Ishikawa (cell line): ENCODE results near the gene SNRK.

Experiments used
- CEBPB ChIP-seq: IDR thresholded peaks from 2 replicates; pipeline ENCODE4 v1.6.1; 2012
- CREB1 ChIP-seq: IDR thresholded peaks from 2 replicates; pipeline ENCODE4 v1.6.1; 2012; ENCODE audit warnings: low read depth
- EGR1 ChIP-seq: IDR thresholded peaks from 2 replicates; pipeline ENCODE4 v1.6.1; 2012
- EP300 ChIP-seq: IDR thresholded peaks from 2 replicates; pipeline ENCODE4 v1.6.1; 2012; ENCODE audit warnings: borderline replicate concordance
- FOXM1 ChIP-seq: IDR thresholded peaks from 2 replicates; pipeline ENCODE4 v1.6.1; 2012; ENCODE audit warnings: low read depth, borderline replicate concordance
- NFIC ChIP-seq: IDR thresholded peaks from 2 replicates; pipeline ENCODE4 v1.6.1; 2012
- RAD21 ChIP-seq: IDR thresholded peaks from 2 replicates; pipeline ENCODE4 v1.6.1; 2012; ENCODE audit warnings: low read depth
- REST ChIP-seq: IDR thresholded peaks from 2 replicates; pipeline ENCODE4 v1.6.1; 2012; ENCODE audit warnings: low read depth, mild to moderate bottlenecking
- TAF1 ChIP-seq: IDR thresholded peaks from 2 replicates; pipeline ENCODE4 v1.6.1; 2012; ENCODE audit warnings: low read depth, mild to moderate bottlenecking
- TCF12 ChIP-seq: IDR thresholded peaks from 2 replicates; pipeline ENCODE4 v1.6.1; 2012; ENCODE audit warnings: low read depth
- TEAD4 ChIP-seq: IDR thresholded peaks from 2 replicates; pipeline ENCODE4 v1.6.1; 2012
- YY1 ChIP-seq: IDR thresholded peaks from 2 replicates; pipeline ENCODE4 v1.6.1; 2012; ENCODE audit warnings: low read depth
- ZBTB7A ChIP-seq: IDR thresholded peaks from 2 replicates; pipeline ENCODE4 v1.6.1; 2012; ENCODE audit warnings: low read depth
- TF ChIP-seq, protein P1 (sequence below): IDR thresholded peaks from 2 replicates; pipeline ENCODE4 v1.6.1; 2012
- TF ChIP-seq, protein P2 (sequence below): IDR thresholded peaks from 2 replicates; pipeline ENCODE4 v1.6.1; 2012

The SNRK gene

DNA sequence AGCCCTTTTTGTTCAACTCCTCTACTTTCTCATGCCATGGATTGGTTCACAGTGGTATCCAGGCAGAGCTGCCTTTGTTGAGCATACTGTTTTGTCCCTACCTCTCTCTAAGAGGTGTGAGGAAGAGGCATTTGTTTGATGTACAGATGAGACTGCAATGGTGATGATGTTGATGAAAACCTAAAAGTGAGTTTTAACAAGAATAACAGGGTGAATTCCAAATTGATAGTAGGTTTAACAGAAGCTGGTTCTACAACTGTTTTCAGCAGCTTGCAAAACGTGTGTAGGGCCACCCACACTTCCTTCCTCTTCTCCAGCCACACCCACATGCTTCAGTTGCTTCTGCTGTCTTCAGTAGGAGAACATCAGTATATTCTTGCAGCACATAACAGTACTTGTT, 10.2 kb downstream of the SNRK start:
- no peak for TF ChIP-seq YY1
- TF ChIP-seq REST = no peak
- TF ChIP-seq CREB1 = no peak
- no peak for TF ChIP-seq RAD21
- no peak for TF ChIP-seq EGR1
- no peak for TF ChIP-seq TEAD4
- TF ChIP-seq, protein P1, sequence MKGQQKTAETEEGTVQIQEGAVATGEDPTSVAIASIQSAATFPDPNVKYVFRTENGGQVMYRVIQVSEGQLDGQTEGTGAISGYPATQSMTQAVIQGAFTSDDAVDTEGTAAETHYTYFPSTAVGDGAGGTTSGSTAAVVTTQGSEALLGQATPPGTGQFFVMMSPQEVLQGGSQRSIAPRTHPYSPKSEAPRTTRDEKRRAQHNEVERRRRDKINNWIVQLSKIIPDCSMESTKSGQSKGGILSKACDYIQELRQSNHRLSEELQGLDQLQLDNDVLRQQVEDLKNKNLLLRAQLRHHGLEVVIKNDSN = no peak
- TF ChIP-seq, protein P2, sequence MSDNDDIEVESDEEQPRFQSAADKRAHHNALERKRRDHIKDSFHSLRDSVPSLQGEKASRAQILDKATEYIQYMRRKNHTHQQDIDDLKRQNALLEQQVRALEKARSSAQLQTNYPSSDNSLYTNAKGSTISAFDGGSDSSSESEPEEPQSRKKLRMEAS = no peak
- no peak for TF ChIP-seq CEBPB
- no peak for TF ChIP-seq EP300
- no peak for TF ChIP-seq TCF12
- TF ChIP-seq ZBTB7A = no peak
- no peak for TF ChIP-seq TAF1
- no peak for TF ChIP-seq NFIC
- no peak for TF ChIP-seq FOXM1

DNA sequence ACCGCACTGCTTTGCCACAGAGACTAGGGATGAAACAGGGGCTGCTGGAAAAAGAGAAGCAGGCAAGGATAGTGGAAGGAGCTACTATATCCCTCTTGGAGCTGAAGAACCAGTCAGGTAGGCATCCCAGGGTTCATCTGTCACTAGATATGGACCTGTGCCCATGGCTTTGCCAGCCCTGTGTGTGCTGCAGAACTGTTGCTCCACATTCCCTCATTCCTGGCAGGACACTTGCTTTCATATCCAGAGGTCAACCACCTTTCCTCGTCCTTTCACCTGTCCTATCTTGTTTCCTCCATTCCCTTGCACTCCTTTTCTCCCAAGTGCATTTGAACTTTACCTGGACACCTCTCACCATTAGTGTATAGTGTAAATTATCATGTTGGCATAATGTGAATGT, 12.0 kb downstream of the SNRK start:
- no peak for TF ChIP-seq TAF1
- TF ChIP-seq TCF12 = no peak
- no peak for TF ChIP-seq RAD21
- TF ChIP-seq, protein P2 = no peak
- TF ChIP-seq EP300 = no peak
- TF ChIP-seq NFIC = no peak
- TF ChIP-seq CREB1 = no peak
- TF ChIP-seq REST = no peak
- TF ChIP-seq, protein P1 = no peak
- TF ChIP-seq ZBTB7A = no peak
- TF ChIP-seq TEAD4 = no peak

GRCh38 chr3:43298761-43299160, 12.4 kb downstream of the SNRK start:
- TF ChIP-seq RAD21 = no peak
- TF ChIP-seq EP300 = no peak
- no peak for TF ChIP-seq YY1
- TF ChIP-seq EGR1 = no peak

DNA sequence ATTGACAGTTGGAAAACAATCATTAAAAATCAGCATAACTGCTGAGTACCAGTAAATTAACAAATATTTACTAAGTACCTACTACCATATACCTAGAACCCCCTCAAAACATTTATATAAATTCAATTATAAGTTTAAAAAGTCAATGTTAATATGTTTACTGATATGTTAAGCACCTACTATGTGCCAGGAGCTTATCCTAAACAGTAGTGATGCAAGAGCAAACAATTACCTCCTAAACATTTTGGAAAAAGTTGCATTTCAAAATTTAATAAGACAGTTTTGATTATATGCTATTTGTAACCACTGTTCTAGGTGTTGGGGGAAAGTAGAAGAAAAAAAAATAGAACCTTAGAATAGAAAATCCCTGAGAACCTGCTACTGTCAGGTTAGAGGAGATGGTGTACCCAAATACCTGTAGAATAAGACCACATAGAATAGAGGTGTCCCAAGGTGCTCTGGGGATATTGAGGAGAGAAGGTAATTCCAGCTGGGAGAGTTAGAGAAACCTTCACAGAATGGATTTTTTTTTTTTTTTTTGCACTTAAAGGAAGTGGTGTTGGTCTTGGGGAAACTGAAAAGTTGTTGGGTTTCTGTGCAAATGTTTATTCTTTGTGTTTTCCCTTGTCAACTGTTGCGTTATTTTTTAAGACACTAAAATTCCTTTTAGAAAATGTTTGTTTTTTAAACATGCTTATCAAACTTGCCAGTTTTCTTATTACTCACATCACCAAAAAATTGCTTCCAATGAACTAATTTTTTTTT, 16.0 kb downstream of the SNRK start:
- TF ChIP-seq CREB1 (no peak), RAD21 (no peak), TEAD4 (no peak), REST (no peak), TCF12 (no peak)

GRCh38 chr3:43304126-43304525, 17.8 kb downstream of the SNRK start:
- TF ChIP-seq EP300 = no peak
- no peak for TF ChIP-seq TCF12
- TF ChIP-seq FOXM1 = no peak
- TF ChIP-seq ZBTB7A = no peak
- TF ChIP-seq TAF1 = no peak
- TF ChIP-seq, protein P2 = no peak
- TF ChIP-seq, protein P1 = no peak
- no peak for TF ChIP-seq REST
- no peak for TF ChIP-seq TEAD4
- no peak for TF ChIP-seq EGR1
- no peak for TF ChIP-seq NFIC
- no peak for TF ChIP-seq YY1
